CD14-positive monocyte (primary cell): Measurements from ENCODE around the gene ELSPBP1. TPM values are rescaled to one million over a fixed set of nuclear protein-coding genes. Genes with fewer than 3 reads are reported as not detected.

Experiments used
- DNase-seq, 3 donors: peaks; one replicate each; pipeline ENCODE4 v3.0.0-alpha.2; 2011 to 2022
- H2AFZ ChIP-seq: 2 replicates; pipeline ENCODE4 v1.6.0; 2012; ENCODE audit warnings: mild to moderate bottlenecking, low read depth, low read length, inconsistent platforms; ENCODE audit not compliant: insufficient read depth, poor library complexity, severe bottlenecking
- H3K27ac ChIP-seq, 2 donors: 1 replicate in 1 of 2; 2 replicates in 1 of 2; pipeline ENCODE4 v1.5.1; 2012 to 2013; ENCODE audit warnings: low read length in 2 of 2, control low read depth in 1 of 2, inconsistent platforms in 1 of 2, low read depth in 1 of 2, mild to moderate bottlenecking in 1 of 2
- H3K27me3 ChIP-seq, 2 donors: one replicate each; pipeline versions ENCODE4 v1.6.0 to v1.6.1; 2011 to 2013; ENCODE audit warnings: low read length in 2 of 2; ENCODE audit not compliant: control insufficient read depth in 2 of 2, insufficient read depth in 2 of 2
- H3K36me3 ChIP-seq, 2 donors: replicated peaks in 1 of 2; 1 replicate in 1 of 2; 2 replicates in 1 of 2; pipeline versions ENCODE4 v1.5.1 to v1.6.1; 2012 to 2013; ENCODE audit warnings: low read length in 2 of 2, control low read depth in 1 of 2, inconsistent platforms in 1 of 2, mild to moderate bottlenecking in 1 of 2; ENCODE audit not compliant: insufficient read depth in 2 of 2, control insufficient read depth in 1 of 2
- H3K4me1 ChIP-seq, 2 donors: 1 replicate in 1 of 2; 2 replicates in 1 of 2; pipeline versions ENCODE4 v1.5.1 to v1.6.1; 2012 to 2013; ENCODE audit warnings: low read length in 2 of 2, control low read depth in 1 of 2, inconsistent platforms in 1 of 2, mild to moderate bottlenecking in 1 of 2, moderate library complexity in 1 of 2; ENCODE audit not compliant: insufficient read depth in 2 of 2, control insufficient read depth in 1 of 2
- H3K4me2 ChIP-seq: replicated peaks from 2 replicates; pipeline ENCODE3; 2012; ENCODE audit warnings: low read length, moderate library complexity, mild to moderate bottlenecking; ENCODE audit not compliant: poor library complexity, severe bottlenecking; ENCODE audit errors: extremely low read depth
- H3K4me3 ChIP-seq, 3 experiments: fragments of 200-600 bp in 1 of 3; sonication (generic) in 1 of 3; replicated peaks in 1 of 3; 1 replicate in 2 of 3; 2 replicates in 1 of 3; pipeline ENCODE4 v1.5.1; 2011 to 2013; ENCODE audit warnings: low read length in 3 of 3, mild to moderate bottlenecking in 3 of 3, control low read depth in 2 of 3, low read depth in 2 of 3, inconsistent platforms in 1 of 3, moderate library complexity in 1 of 3
- H3K79me2 ChIP-seq: 2 replicates; pipeline ENCODE4 v1.6.0; 2012; ENCODE audit warnings: mild to moderate bottlenecking, control low read depth, inconsistent platforms, low read length, moderate library complexity; ENCODE audit not compliant: insufficient read depth
- H3K9ac ChIP-seq: 2 replicates; pipeline ENCODE4 v1.6.0; 2017; ENCODE audit warnings: low read length, mild to moderate bottlenecking; ENCODE audit not compliant: insufficient read depth, poor library complexity, severe bottlenecking
- H3K9me3 ChIP-seq, 2 donors: replicated peaks in 1 of 2; 1 replicate in 1 of 2; 2 replicates in 1 of 2; pipeline versions ENCODE4 v1.5.1 to v1.6.1; 2012 to 2013; ENCODE audit warnings: low read length in 2 of 2, control low read depth in 1 of 2; ENCODE audit not compliant: control insufficient read depth in 1 of 2, insufficient read depth in 1 of 2
- H4K20me1 ChIP-seq: 2 replicates; pipeline ENCODE4 v1.6.0; 2012; ENCODE audit warnings: mild to moderate bottlenecking, low read length, control low read depth, moderate library complexity; ENCODE audit not compliant: insufficient read depth
- H3K27ac Mint-ChIP-seq, 7 donors: one replicate each; pipeline ENCODE4 v1.8.0; 2020; ENCODE audit warnings: mild to moderate bottlenecking in 7 of 7, mixed read lengths in 7 of 7, moderate library complexity in 6 of 7, inconsistent platforms in 2 of 7
- H3K27me3 Mint-ChIP-seq, 3 donors: one replicate each; pipeline ENCODE4 v1.8.0; 2021 to 2022; ENCODE audit warnings: low read depth in 3 of 3, mild to moderate bottlenecking in 3 of 3, mixed read lengths in 3 of 3, moderate library complexity in 3 of 3, inconsistent platforms in 1 of 3
- H3K36me3 Mint-ChIP-seq, 2 donors: one replicate each; pipeline ENCODE4 v1.8.0; 2020; ENCODE audit warnings: mixed read lengths in 2 of 2, inconsistent platforms in 1 of 2, mild to moderate bottlenecking in 1 of 2
- H3K4me1 Mint-ChIP-seq: one replicate; pipeline ENCODE4 v1.8.0; 2020; ENCODE audit warnings: mild to moderate bottlenecking, mixed read lengths
- H3K4me3 Mint-ChIP-seq, 2 donors: one replicate each; pipeline ENCODE4 v1.8.0; 2020; ENCODE audit warnings: mild to moderate bottlenecking in 2 of 2, mixed read lengths in 2 of 2, moderate library complexity in 1 of 2
- H3K9me3 Mint-ChIP-seq, 7 donors: one replicate each; pipeline ENCODE4 v1.8.0; 2020 to 2022; ENCODE audit warnings: mixed read lengths in 7 of 7, mild to moderate bottlenecking in 6 of 7, moderate library complexity in 6 of 7, inconsistent platforms in 2 of 7
- WGBS: methylation state at CpG from one replicate; pipeline ENCODE4 v1.1.5; 2013; ENCODE audit warnings: missing lambda C conversion rate; ENCODE audit not compliant: insufficient coverage; 5-methylcytosine and 5-hydroxymethylcytosine counted together
- intact Hi-C, 2 donors: fragments of 100-400 bp; cut with micrococcal nuclease; formaldehyde crosslinking; loops; one replicate each; pipeline versions ENCODE4 v1.15.0 to v1.15.1; 2023
- polyA plus RNA-seq, 3 donors: library from polyadenylated mRNA; depleted of rRNA in 1 of 3; unstranded in 2 of 3; stranded (reverse) in 1 of 3; fragments of 300-500 nt in 2 of 3; fragments of >200 nt in 1 of 3; fragmentation: Illumina TruSeq in 2 of 3; gene quantifications; 1 replicate in 2 of 3; 2 replicates in 1 of 3; pipeline ENCODE4 v1.2.3, GENCODE V29; 2012 to 2021
- TF ChIP-seq, protein P1 (sequence below): fragments of 200-600 bp; IDR thresholded peaks from one replicate; pipeline ENCODE4 v1.8.0; 2022; ENCODE audit warnings: antibody characterized with exemption, mild to moderate bottlenecking

The ELSPBP1 gene
- polyA plus RNA-seq, 3 donors, result not detected

DNA sequence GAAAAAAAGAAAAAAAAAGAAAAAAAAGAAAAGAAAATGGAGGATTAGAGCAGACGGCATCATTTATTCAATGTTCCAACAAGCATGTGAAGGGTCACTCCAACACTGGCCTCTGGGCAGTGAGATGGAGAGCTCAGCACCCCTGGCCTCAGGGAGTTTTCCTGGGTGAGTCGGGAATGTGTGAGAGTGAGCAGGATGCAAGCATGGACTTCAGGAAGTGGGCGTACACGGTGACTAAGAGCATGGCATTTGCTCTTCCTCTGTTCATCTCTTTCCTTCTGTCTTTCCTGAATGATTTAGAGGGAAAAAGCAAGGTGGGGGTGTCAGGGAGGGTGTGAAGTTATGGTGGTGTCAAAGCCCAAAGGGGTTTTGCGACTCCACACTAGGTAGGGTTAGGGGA lies 50.1 kb downstream of the ELSPBP1 start:
- Mint-ChIP-seq H3K27ac (no peak overlapping the region), H3K4me3 (no peak overlapping the region), H3K9me3 (peaks cover 0 to 13% (median 10%) of the 10 kb centered on the region in 7 donors), H3K36me3 (no peaks in the 10 kb centered on the region), H3K27me3 (peaks cover 2 to 7% (median 5%) of the 10 kb centered on the region in 3 donors), H3K4me1 (no peaks in the 10 kb centered on the region)
- Histone ChIP-seq H3K27me3 (no peaks in the 10 kb centered on the region), H4K20me1 (no peaks in the 10 kb centered on the region), H3K4me2 (no peak overlapping the region), H2AFZ (no peak overlapping the region), H3K27ac (no peak overlapping the region), H3K4me3 (no peak overlapping the region), H3K9ac (no peak overlapping the region), H3K36me3 (no peaks in the 10 kb centered on the region), H3K9me3 (peaks cover 0 to 4% of the 10 kb centered on the region in 2 donors), H3K79me2 (no peaks in the 10 kb centered on the region), H3K4me1 (no peaks in the 10 kb centered on the region)
- intact Hi-C loops, result no loop called here
- TF ChIP-seq, protein P1, sequence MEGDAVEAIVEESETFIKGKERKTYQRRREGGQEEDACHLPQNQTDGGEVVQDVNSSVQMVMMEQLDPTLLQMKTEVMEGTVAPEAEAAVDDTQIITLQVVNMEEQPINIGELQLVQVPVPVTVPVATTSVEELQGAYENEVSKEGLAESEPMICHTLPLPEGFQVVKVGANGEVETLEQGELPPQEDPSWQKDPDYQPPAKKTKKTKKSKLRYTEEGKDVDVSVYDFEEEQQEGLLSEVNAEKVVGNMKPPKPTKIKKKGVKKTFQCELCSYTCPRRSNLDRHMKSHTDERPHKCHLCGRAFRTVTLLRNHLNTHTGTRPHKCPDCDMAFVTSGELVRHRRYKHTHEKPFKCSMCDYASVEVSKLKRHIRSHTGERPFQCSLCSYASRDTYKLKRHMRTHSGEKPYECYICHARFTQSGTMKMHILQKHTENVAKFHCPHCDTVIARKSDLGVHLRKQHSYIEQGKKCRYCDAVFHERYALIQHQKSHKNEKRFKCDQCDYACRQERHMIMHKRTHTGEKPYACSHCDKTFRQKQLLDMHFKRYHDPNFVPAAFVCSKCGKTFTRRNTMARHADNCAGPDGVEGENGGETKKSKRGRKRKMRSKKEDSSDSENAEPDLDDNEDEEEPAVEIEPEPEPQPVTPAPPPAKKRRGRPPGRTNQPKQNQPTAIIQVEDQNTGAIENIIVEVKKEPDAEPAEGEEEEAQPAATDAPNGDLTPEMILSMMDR, result no peak
- no peak for DNase-seq
- 94% methylated on average over 2 of the region's 5 CpGs for WGBS

DNA sequence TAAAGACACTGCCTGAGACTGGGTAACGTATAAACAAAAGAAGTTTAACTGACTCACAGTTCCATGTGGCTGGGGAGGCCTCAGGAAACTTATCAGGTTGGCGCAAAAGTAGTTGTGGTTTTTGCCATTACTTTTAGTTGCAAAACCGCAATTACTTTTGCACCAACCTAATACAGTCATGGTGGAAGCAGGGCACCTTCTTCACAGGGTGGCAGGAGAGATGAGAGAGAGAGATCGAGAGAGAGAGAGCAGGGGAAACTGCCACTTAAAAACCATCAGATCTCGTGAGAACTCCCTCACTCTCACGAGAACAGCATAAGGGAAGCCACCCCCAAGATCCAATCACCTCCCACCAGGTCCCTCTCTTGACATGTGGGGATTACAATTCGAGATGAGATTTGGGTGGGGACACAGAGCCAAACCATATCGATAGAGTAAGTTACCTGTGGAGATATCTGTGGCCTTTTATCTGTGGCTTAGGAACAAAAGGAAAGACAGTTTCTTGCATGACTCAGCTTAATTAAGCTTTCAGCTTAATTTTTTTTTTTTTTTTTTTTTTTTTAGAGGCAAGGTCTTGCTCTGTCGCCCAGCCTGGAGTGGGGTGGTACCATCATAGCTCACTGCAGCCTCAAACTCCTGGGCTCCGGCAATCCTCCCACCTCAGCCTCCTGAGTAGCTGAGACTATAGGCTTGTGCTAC lies 57.1 kb downstream of the ELSPBP1 start:
- no peak overlapping the region for H3K27ac Mint-ChIP-seq
- Histone ChIP-seq H3K27me3 (no peaks in the 10 kb centered on the region), H3K36me3 (no peaks in the 10 kb centered on the region), H3K9ac (no peak overlapping the region), H3K4me3 (no peak overlapping the region), H2AFZ (no peak overlapping the region), H3K4me2 (no peak overlapping the region), H3K9me3 (peaks cover 0 to 16% of the 10 kb centered on the region in 2 donors), H3K79me2 (no peaks in the 10 kb centered on the region), H3K27ac (no peak overlapping the region), H4K20me1 (no peaks in the 10 kb centered on the region), H3K4me1 (no peaks in the 10 kb centered on the region)
- DNase-seq, result no peak
- intact Hi-C loops, result no loop called here
- no peak overlapping the region for H3K4me3 Mint-ChIP-seq
- H3K9me3 Mint-ChIP-seq, result peaks cover 7 to 28% (median 15%) of the 10 kb centered on the region in 7 donors
- 100% methylated on average over 1 of the region's 10 CpGs for WGBS
- TF ChIP-seq, protein P1, result no peak
- no peaks in the 10 kb centered on the region for H3K36me3 Mint-ChIP-seq
- H3K4me1 Mint-ChIP-seq, result no peaks in the 10 kb centered on the region
- peaks cover 0 to 3% (median 2%) of the 10 kb centered on the region in 3 donors for H3K27me3 Mint-ChIP-seq
